Vagina (tissue), 2 donors: ENCODE measurements around the gene MEF2B. TPM values are rescaled to one million over a fixed set of nuclear protein-coding genes. Genes with fewer than 3 reads are reported as not detected.

Source experiments
- DNase-seq, 2 donors: peaks; one replicate each; pipeline ENCODE4 v3.0.0-alpha.2; 2017; ENCODE audit errors: extremely low spot score in 2 of 2
- H3K27ac ChIP-seq: fragments of 200-600 bp; sonication (generic); one replicate; pipeline ENCODE4 v1.5.1; 2019
- H3K27me3 ChIP-seq: fragments of 200-600 bp; sonication (generic); one replicate; pipeline ENCODE4 v1.5.1; 2019
- H3K36me3 ChIP-seq, 2 donors: fragments of 200-600 bp; sonication (generic); one replicate each; pipeline ENCODE4 v1.5.1; 2017 to 2019
- H3K4me1 ChIP-seq: fragments of 200-600 bp; sonication (generic); one replicate; pipeline ENCODE4 v1.5.1; 2019
- H3K4me3 ChIP-seq, 2 donors: fragments of 200-600 bp; sonication (generic); 1 replicate in 1 of 2; 2 replicates in 1 of 2; pipeline ENCODE4 v1.5.1; 2016 to 2019
- H3K9me3 ChIP-seq: fragments of 200-600 bp; sonication (generic); one replicate; pipeline ENCODE4 v1.5.1; 2019
- CTCF ChIP-seq, 3 experiments: fragments of 450-650 bp in 2 of 3; fragments of 200-600 bp in 1 of 3; sonication (generic) in 1 of 3; IDR thresholded peaks; one replicate each; pipeline ENCODE4 v1.5.1; 2017 to 2019; ENCODE audit warnings: antibody characterized with exemption in 3 of 3, mild to moderate bottlenecking in 2 of 3, moderate library complexity in 2 of 3
- POLR2A ChIP-seq, 2 donors: fragments of 450-650 bp; IDR thresholded peaks; one replicate each; pipeline ENCODE4 v1.6.1; 2017; ENCODE audit warnings: antibody characterized with exemption in 2 of 2, mild to moderate bottlenecking in 2 of 2, moderate library complexity in 2 of 2
- POLR2AphosphoS5 ChIP-seq, 2 donors: sonication (generic); formaldehyde crosslinking; IDR thresholded peaks; one replicate each; pipeline ENCODE4 v1.9.0; 2017; ENCODE audit warnings: antibody characterized with exemption in 2 of 2, mild to moderate bottlenecking in 2 of 2, low read depth in 1 of 2; ENCODE audit not compliant: insufficient read depth in 1 of 2
- intact Hi-C: fragments of 100-400 bp; cut with DNase I; formaldehyde crosslinking; loops from one replicate; pipeline ENCODE4 v1.15.1; 2023
- total RNA-seq: library from RNA; depleted of rRNA; stranded (reverse); fragments of >200 nt; gene quantifications from one replicate; pipeline ENCODE4 v1.2.3, GENCODE V29; 2016

Gene MEF2B
- not detected for total RNA-seq

- peak within 1 kb of the TSS; percentile 13 to 29 for H3K4me3 ChIP-seq
These were observed at the start of gene MEF2B for GRCh38 chr19:19170053-19170872. Gene MEF2B, minus strand, starts transcription at chr19:19170263. Its CDS starts 19,528 bp downstream, at chr19:19150735.

GRCh38 chr19:19218911-19219310 lies 48.8 kb upstream of the MEF2B start:
- intact Hi-C loops = no loop called here
- Histone ChIP-seq H3K4me3 (no peak overlapping the region), H3K9me3 (no peaks in the 10 kb centered on the region), H3K4me1 (no peaks in the 10 kb centered on the region), H3K36me3 (no peaks in the 10 kb centered on the region), H3K27ac (no peak overlapping the region), H3K27me3 (no peaks in the 10 kb centered on the region)
- TF ChIP-seq POLR2A (IDR thresholded peaks at IDR 0.05) = no peak
- TF ChIP-seq POLR2AphosphoS5 (IDR thresholded peaks at IDR 0.05; ENCODE audit: insufficient read depth in 1 of 2, low read depth in 1 of 2) = no peak
- no peak for TF ChIP-seq CTCF (IDR thresholded peaks at IDR 0.05)
- DNase-seq = no peak

More at GRCh38 chr19:19170053-19170872, at the start of gene MEF2B:
- DNase-seq = no peak
- Histone ChIP-seq H3K36me3 (no peaks in the 10 kb centered on the region), H3K9me3 (no peaks in the 10 kb centered on the region), H3K27me3 (no peaks in the 10 kb centered on the region), H3K4me1 (peaks cover 16% of the 10 kb centered on the region), H3K27ac (no peak within 1 kb of the TSS)
- intact Hi-C loops = no loop called here
- TF ChIP-seq CTCF (IDR thresholded peaks at IDR 0.05) = no peak
- no peak for TF ChIP-seq POLR2AphosphoS5 (IDR thresholded peaks at IDR 0.05; ENCODE audit: insufficient read depth in 1 of 2, low read depth in 1 of 2)
- TF ChIP-seq POLR2A (IDR thresholded peaks at IDR 0.05) = no peak

- Histone ChIP-seq H3K4me1 (no peaks in the 10 kb centered on the region), H3K4me3 (no peak overlapping the region), H3K9me3 (no peaks in the 10 kb centered on the region), H3K36me3 (no peaks in the 10 kb centered on the region), H3K27ac (no peak overlapping the region), H3K27me3 (no peaks in the 10 kb centered on the region)
- no peak for DNase-seq
- intact Hi-C loops = no loop called here
- TF ChIP-seq POLR2A (IDR thresholded peaks at IDR 0.05) (no peak), POLR2AphosphoS5 (IDR thresholded peaks at IDR 0.05; ENCODE audit: insufficient read depth in 1 of 2, low read depth in 1 of 2) (no peak), CTCF (IDR thresholded peaks at IDR 0.05) (no peak)
These were observed 47.0 kb upstream of the MEF2B start for GRCh38 chr19:19217099-19217498.

- intact Hi-C loops = no loop called here
- DNase-seq = no peak
- TF ChIP-seq POLR2AphosphoS5 (IDR thresholded peaks at IDR 0.05; ENCODE audit: insufficient read depth in 1 of 2, low read depth in 1 of 2) (no peak), POLR2A (IDR thresholded peaks at IDR 0.05) (no peak), CTCF (IDR thresholded peaks at IDR 0.05) (no peak)
- Histone ChIP-seq H3K27ac (no peak overlapping the region), H3K4me1 (no peaks in the 10 kb centered on the region), H3K27me3 (peaks cover 7% of the 10 kb centered on the region), H3K36me3 (no peaks in the 10 kb centered on the region), H3K9me3 (no peaks in the 10 kb centered on the region), H3K4me3 (no peak overlapping the region)
These were observed 45.7 kb upstream of the MEF2B start for GRCh38 chr19:19215792-19216191.

- TF ChIP-seq POLR2A (IDR thresholded peaks at IDR 0.05) (no peak), POLR2AphosphoS5 (IDR thresholded peaks at IDR 0.05; ENCODE audit: insufficient read depth in 1 of 2, low read depth in 1 of 2) (no peak), CTCF (IDR thresholded peaks at IDR 0.05) (no peak)
- no peak for DNase-seq
- Histone ChIP-seq H3K36me3 (no peaks in the 10 kb centered on the region), H3K9me3 (no peaks in the 10 kb centered on the region), H3K4me1 (no peaks in the 10 kb centered on the region), H3K27ac (no peak overlapping the region), H3K4me3 (no peak overlapping the region), H3K27me3 (peaks cover 7% of the 10 kb centered on the region)
- intact Hi-C loops = no loop called here
These were observed 44.8 kb upstream of the MEF2B start for GRCh38 chr19:19214892-19215291.
